IMR-90 (cell line): ENCODE results near the gene PLXNC1. TPM values are rescaled to one million over a fixed set of nuclear protein-coding genes. Genes with fewer than 3 reads are reported as not detected.

Experiments
- ATAC-seq: fragments of 200-7000 bp; cut with Tn5 transposase; 2 replicates; pipeline ENCODE4 v1.9.1; 2020; ENCODE audit warnings: low read depth, mild to moderate bottlenecking, moderate library complexity
- BruUV-seq: library from RNA; stranded (reverse); fragments of 400-500 nt; replicated peaks from 2 replicates; lab custom pipeline; 2021; lab: Mats Ljungman, UMichigan
- CTCF ChIA-PET: fragments of 300-600 bp; formaldehyde crosslinking; extraction: SDS; loops from one replicate; lab custom pipeline; 2021; ENCODE audit warnings: antibody characterized with exemption; lab: Yijun Ruan, JAX
- POLR2A ChIA-PET: fragments of 300-600 bp; sonication (Branson Sonifier 250); formaldehyde crosslinking; loops from one replicate; lab custom pipeline; 2022; ENCODE audit warnings: antibody characterized with exemption; ENCODE audit not compliant: unreplicated experiment; lab: Charles Lee
- DNase-seq: peaks from one replicate; pipeline ENCODE4 v3.0.0; 2013
- H2AFZ ChIP-seq: replicated peaks from 2 replicates; pipeline ENCODE3; 2013; ENCODE audit warnings: low read length, mild to moderate bottlenecking; ENCODE audit not compliant: poor library complexity
- H2AK5ac ChIP-seq: 2 replicates; pipeline ENCODE4 v1.6.1; 2013; ENCODE audit warnings: low read depth, low read length, inconsistent platforms
- H2AK9ac ChIP-seq: replicated peaks from 2 replicates; pipeline ENCODE3; 2013; ENCODE audit warnings: mild to moderate bottlenecking, low read depth, low read length, moderate library complexity; ENCODE audit not compliant: poor library complexity
- H2BK120ac ChIP-seq: 2 replicates; pipeline ENCODE4 v1.6.1; 2013; ENCODE audit warnings: low read depth, low read length, inconsistent platforms
- H2BK15ac ChIP-seq: 3 replicates; pipeline ENCODE4 v1.6.1; 2013; ENCODE audit warnings: low read depth, low read length, inconsistent platforms
- H2BK20ac ChIP-seq: 2 replicates; pipeline ENCODE4 v1.6.1; 2013; ENCODE audit warnings: low read depth, mild to moderate bottlenecking, inconsistent platforms, low read length, moderate library complexity
- H2BK5ac ChIP-seq: 2 replicates; pipeline ENCODE4 v1.6.1; 2013; ENCODE audit warnings: mild to moderate bottlenecking, low read depth, low read length, inconsistent platforms; ENCODE audit not compliant: poor library complexity, severe bottlenecking
- H3K14ac ChIP-seq: replicated peaks from 2 replicates; pipeline ENCODE4 v1.6.1; 2013; ENCODE audit warnings: low read depth, low read length, inconsistent platforms
- H3K18ac ChIP-seq: 2 replicates; pipeline ENCODE4 v1.6.1; 2013; ENCODE audit warnings: low read depth, low read length, control low read depth
- H3K23ac ChIP-seq: 2 replicates; pipeline ENCODE4 v1.6.1; 2013; ENCODE audit warnings: low read depth, low read length, inconsistent platforms
- H3K27ac ChIP-seq: 2 replicates; pipeline ENCODE4 v1.5.1; 2013; ENCODE audit warnings: mild to moderate bottlenecking, control low read depth, low read length; ENCODE audit not compliant: insufficient read depth
- H3K27me3 ChIP-seq: 2 replicates; pipeline ENCODE4 v1.6.1; 2013; ENCODE audit warnings: low read length; ENCODE audit not compliant: control insufficient read depth, insufficient read depth
- H3K36me3 ChIP-seq: 2 replicates; pipeline ENCODE4 v1.6.1; 2013; ENCODE audit warnings: low read length, mixed read lengths; ENCODE audit not compliant: control insufficient read depth, insufficient read depth
- H3K4ac ChIP-seq: 2 replicates; pipeline ENCODE4 v1.6.1; 2013; ENCODE audit warnings: low read depth, low read length, inconsistent platforms
- H3K4me1 ChIP-seq: 2 replicates; pipeline ENCODE4 v1.6.1; 2013; ENCODE audit warnings: low read length, mixed read lengths; ENCODE audit not compliant: control insufficient read depth, insufficient read depth
- H3K4me2 ChIP-seq: 2 replicates; pipeline ENCODE4 v1.6.1; 2013; ENCODE audit warnings: low read depth, mild to moderate bottlenecking, control low read depth, low read length, moderate library complexity
- H3K4me3 ChIP-seq: 2 replicates; pipeline ENCODE4 v1.5.1; 2013; ENCODE audit warnings: low read depth, mild to moderate bottlenecking, control low read depth, low read length, moderate library complexity; ENCODE audit not compliant: insufficient read depth
- H3K56ac ChIP-seq: 2 replicates; pipeline ENCODE4 v1.6.1; 2013; ENCODE audit warnings: low read length, inconsistent platforms; ENCODE audit not compliant: insufficient read depth; ENCODE audit errors: extremely low read depth
- H3K79me1 ChIP-seq, 2 experiments: 2 replicates each; pipeline ENCODE4 v1.6.1; 2013; ENCODE audit warnings: low read length in 2 of 2, inconsistent platforms in 1 of 2, low read depth in 1 of 2
- H3K9ac ChIP-seq: 2 replicates; pipeline ENCODE4 v1.6.1; 2013; ENCODE audit warnings: low read depth, low read length, control low read depth
- H3K9me1 ChIP-seq: 2 replicates; pipeline ENCODE4 v1.6.1; 2013; ENCODE audit warnings: low read length, inconsistent platforms; ENCODE audit not compliant: insufficient read depth
- H3K9me3 ChIP-seq: 2 replicates; pipeline ENCODE4 v1.6.1; 2013; ENCODE audit warnings: low read length; ENCODE audit not compliant: control insufficient read depth, insufficient read depth
- H4K20me1 ChIP-seq: 2 replicates; pipeline ENCODE4 v1.6.1; 2013; ENCODE audit warnings: low read length, inconsistent platforms; ENCODE audit not compliant: insufficient read depth
- H4K5ac ChIP-seq: 2 replicates; pipeline ENCODE4 v1.6.1; 2013; ENCODE audit warnings: mild to moderate bottlenecking, low read depth, low read length, control low read depth
- H4K8ac ChIP-seq, 2 experiments: 2 replicates each; pipeline ENCODE4 v1.6.1; 2013; ENCODE audit warnings: low read depth in 2 of 2, low read length in 2 of 2, control low read depth in 1 of 2, inconsistent platforms in 1 of 2
- H4K91ac ChIP-seq: 2 replicates; pipeline ENCODE4 v1.6.1; 2013; ENCODE audit warnings: low read depth, low read length, inconsistent platforms; ENCODE audit not compliant: insufficient read depth
- BHLHE40 ChIP-seq: fragments of 150-350 bp; IDR thresholded peaks from 2 replicates; pipeline ENCODE4 v1.6.1; 2016; ENCODE audit warnings: mild to moderate bottlenecking, low read depth, low read length
- CEBPB ChIP-seq: IDR thresholded peaks from 2 replicates; pipeline ENCODE4 v1.6.1; 2012; ENCODE audit warnings: low read depth, low read length, improper control_type of control experiment
- CHD1 ChIP-seq: IDR thresholded peaks from 2 replicates; pipeline ENCODE4 v1.6.1; 2012; ENCODE audit warnings: low read depth, low read length, improper control_type of control experiment
- FOS ChIP-seq: fragments of 150-350 bp; IDR thresholded peaks from 2 replicates; pipeline ENCODE4 v1.6.1; 2016; ENCODE audit warnings: low read depth, low read length
- MAFK ChIP-seq: IDR thresholded peaks from 2 replicates; pipeline ENCODE4 v1.6.1; 2012; ENCODE audit warnings: low read depth, low read length, improper control_type of control experiment
- MAZ ChIP-seq: IDR thresholded peaks from 2 replicates; pipeline ENCODE4 v1.6.1; 2012; ENCODE audit warnings: low read depth, mild to moderate bottlenecking, low read length, improper control_type of control experiment, moderate library complexity, borderline replicate concordance
- MXI1 ChIP-seq: IDR thresholded peaks from 2 replicates; pipeline ENCODE4 v1.6.1; 2012; ENCODE audit warnings: low read depth, mild to moderate bottlenecking, low read length, moderate library complexity, borderline replicate concordance
- NFE2L2 ChIP-seq: fragments of 150-350 bp; IDR thresholded peaks from 2 replicates; pipeline ENCODE4 v1.6.1; 2016; ENCODE audit warnings: low read depth, mild to moderate bottlenecking, low read length
- POLR2A ChIP-seq: IDR thresholded peaks from 2 replicates; pipeline ENCODE4 v1.6.1; 2012; ENCODE audit warnings: mild to moderate bottlenecking, low read depth, low read length
- RAD21 ChIP-seq: IDR thresholded peaks from 2 replicates; pipeline ENCODE4 v1.6.1; 2012; ENCODE audit warnings: low read length, improper control_type of control experiment
- RCOR1 ChIP-seq: IDR thresholded peaks from 2 replicates; pipeline ENCODE4 v1.6.1; 2012; ENCODE audit warnings: mild to moderate bottlenecking, low read length, improper control_type of control experiment; ENCODE audit not compliant: insufficient replicate concordance
- RFX5 ChIP-seq: IDR thresholded peaks from 2 replicates; pipeline ENCODE4 v1.8.0; 2012; ENCODE audit warnings: low read depth, mild to moderate bottlenecking, low read length, moderate library complexity
- SMC3 ChIP-seq: fragments of 150-350 bp; IDR thresholded peaks from 2 replicates; pipeline ENCODE4 v1.6.1; 2016; ENCODE audit warnings: low read depth, mild to moderate bottlenecking, antibody characterized with exemption, low read length, moderate library complexity
- WGBS, 2 experiments: methylation state at CpG; one replicate each; pipeline versions ENCODE4 v1.1.5 to v1.1.7; 2013; ENCODE audit warnings: missing lambda C conversion rate in 2 of 2; ENCODE audit not compliant: insufficient read length in 1 of 2; ENCODE audit errors: extremely low coverage in 2 of 2; 5-methylcytosine and 5-hydroxymethylcytosine counted together
- dilution Hi-C: fragments of 300-500 bp; cut with HindIII; formaldehyde crosslinking; loops from one replicate; pipeline ENCODE4 v1.14.3; 2018; ENCODE audit warnings: low sequenced_read_pairs; ENCODE audit not compliant: unreplicated experiment
- in situ Hi-C: fragments of 300-500 bp; cut with MboI; formaldehyde crosslinking; loops from 3 replicates; pipeline ENCODE4 v1.14.3; 2019; ENCODE audit warnings: low sequenced_read_pairs, inconsistent platforms, mixed read lengths
- intact Hi-C: fragments of 100-400 bp; cut with micrococcal nuclease; formaldehyde crosslinking; loops from 2 replicates; pipeline ENCODE4 v1.10.0; 2022
- polyA plus RNA-seq, 3 experiments: library from polyadenylated mRNA; depleted of rRNA; stranded (reverse); fragments of >200 nt; gene quantifications; 2 replicates each; pipeline ENCODE4 v1.2.3, GENCODE V29; 2012; ENCODE audit warnings: low replicate concordance in 1 of 3
- total RNA-seq: library from RNA; depleted of rRNA; stranded (reverse); fragments of >200 nt; gene quantifications from 2 replicates; pipeline ENCODE4 v1.2.3, GENCODE V29; 2012
- TF ChIP-seq, protein P1 (sequence below): conservative IDR thresholded peaks from 2 replicates; pipeline ENCODE4 v1.5.1; 2012; ENCODE audit warnings: mild to moderate bottlenecking, low read depth, low read length, improper control_type of control experiment
- TF ChIP-seq, protein P2 (sequence below): fragments of 150-350 bp; IDR thresholded peaks from 2 replicates; pipeline ENCODE4 v1.6.1; 2017; ENCODE audit warnings: mild to moderate bottlenecking, antibody characterized with exemption, low read length, low read depth
- TF ChIP-seq, protein P3 (sequence below): fragments of 150-350 bp; IDR thresholded peaks from 2 replicates; pipeline ENCODE4 v1.6.1; 2016; ENCODE audit warnings: low read depth, mild to moderate bottlenecking, low read length, moderate library complexity, borderline replicate concordance

The PLXNC1 gene
- total and polyA plus RNA-seq, 2 of the 4 experiments (the other 2 are of a cell fraction) = 1.0 to 1.6 TPM

DNA sequence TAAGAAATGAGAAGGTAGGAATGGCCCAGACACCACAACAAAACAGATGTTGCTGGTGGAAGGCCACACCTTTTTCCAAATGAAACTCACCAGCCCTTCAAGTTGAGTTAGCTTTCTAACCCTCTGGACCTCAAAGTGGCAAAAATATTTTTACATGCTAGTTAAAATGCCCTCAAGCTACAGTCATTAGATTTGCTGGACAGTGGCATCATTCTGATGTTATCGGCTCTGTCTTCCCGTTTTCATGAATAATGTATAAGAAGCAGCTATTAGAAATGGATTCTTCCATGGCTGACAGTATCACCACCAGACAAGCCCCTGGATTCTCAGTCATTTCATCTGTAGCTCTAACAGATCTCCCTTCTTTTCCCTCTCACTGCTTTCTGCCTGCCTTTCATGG is 37.1 kb upstream of the PLXNC1 start:
- WGBS, 2 experiments = no CpG with 5 or more reads among the region's 2 CpGs
- Histone ChIP-seq H4K5ac (no peak overlapping the region), H4K20me1 (no peaks in the 10 kb centered on the region), H3K9me3 (no peaks in the 10 kb centered on the region), H2AK9ac (no peak overlapping the region), H3K36me3 (no peaks in the 10 kb centered on the region), H2BK15ac (no peak overlapping the region), H3K9ac (no peak overlapping the region), H3K4me3 (no peak overlapping the region), H3K4ac (no peak overlapping the region), H3K4me2 (no peak overlapping the region), H3K56ac (no peak overlapping the region), H3K79me1 (no peaks in the 10 kb centered on the region), H3K14ac (no peak overlapping the region), H2AK5ac (no peak overlapping the region), H3K9me1 (0 out of 2 replicates have a peak, but pooled peaks cover 4% of the 10 kb centered on the region), H4K8ac (no peak overlapping the region), H2BK5ac (no peak overlapping the region), H2BK20ac (no peak overlapping the region), H3K27ac (no peak overlapping the region), H3K27me3 (peaks cover 3% of the 10 kb centered on the region), H3K23ac (no peak overlapping the region), H4K91ac (no peak overlapping the region), H2BK120ac (no peak overlapping the region), H3K18ac (no peak overlapping the region), H2AFZ (no peak overlapping the region), H3K4me1 (peaks cover 1% of the 10 kb centered on the region; the same call in 1 of the 2 replicates)
- BruUV-seq = no TSS peak
- in situ Hi-C loops = loop anchor here (25.0 kb wide), 1 partner anchor 1124 kb away; no protein-coding TSS in a partner anchor
- TF ChIP-seq NFE2L2 (no peak), RCOR1 (no peak), RFX5 (no peak), CHD1 (no peak), BHLHE40 (no peak), MXI1 (no peak), RAD21 (no peak), CEBPB (no peak), MAFK (no peak), MAZ (no peak), POLR2A (no peak), FOS (no peak), SMC3 (no peak)
- TF ChIP-seq, protein P1, sequence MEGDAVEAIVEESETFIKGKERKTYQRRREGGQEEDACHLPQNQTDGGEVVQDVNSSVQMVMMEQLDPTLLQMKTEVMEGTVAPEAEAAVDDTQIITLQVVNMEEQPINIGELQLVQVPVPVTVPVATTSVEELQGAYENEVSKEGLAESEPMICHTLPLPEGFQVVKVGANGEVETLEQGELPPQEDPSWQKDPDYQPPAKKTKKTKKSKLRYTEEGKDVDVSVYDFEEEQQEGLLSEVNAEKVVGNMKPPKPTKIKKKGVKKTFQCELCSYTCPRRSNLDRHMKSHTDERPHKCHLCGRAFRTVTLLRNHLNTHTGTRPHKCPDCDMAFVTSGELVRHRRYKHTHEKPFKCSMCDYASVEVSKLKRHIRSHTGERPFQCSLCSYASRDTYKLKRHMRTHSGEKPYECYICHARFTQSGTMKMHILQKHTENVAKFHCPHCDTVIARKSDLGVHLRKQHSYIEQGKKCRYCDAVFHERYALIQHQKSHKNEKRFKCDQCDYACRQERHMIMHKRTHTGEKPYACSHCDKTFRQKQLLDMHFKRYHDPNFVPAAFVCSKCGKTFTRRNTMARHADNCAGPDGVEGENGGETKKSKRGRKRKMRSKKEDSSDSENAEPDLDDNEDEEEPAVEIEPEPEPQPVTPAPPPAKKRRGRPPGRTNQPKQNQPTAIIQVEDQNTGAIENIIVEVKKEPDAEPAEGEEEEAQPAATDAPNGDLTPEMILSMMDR = no peak
- TF ChIP-seq, protein P2, sequence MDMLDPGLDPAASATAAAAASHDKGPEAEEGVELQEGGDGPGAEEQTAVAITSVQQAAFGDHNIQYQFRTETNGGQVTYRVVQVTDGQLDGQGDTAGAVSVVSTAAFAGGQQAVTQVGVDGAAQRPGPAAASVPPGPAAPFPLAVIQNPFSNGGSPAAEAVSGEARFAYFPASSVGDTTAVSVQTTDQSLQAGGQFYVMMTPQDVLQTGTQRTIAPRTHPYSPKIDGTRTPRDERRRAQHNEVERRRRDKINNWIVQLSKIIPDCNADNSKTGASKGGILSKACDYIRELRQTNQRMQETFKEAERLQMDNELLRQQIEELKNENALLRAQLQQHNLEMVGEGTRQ = no peak
- TF ChIP-seq, protein P3, sequence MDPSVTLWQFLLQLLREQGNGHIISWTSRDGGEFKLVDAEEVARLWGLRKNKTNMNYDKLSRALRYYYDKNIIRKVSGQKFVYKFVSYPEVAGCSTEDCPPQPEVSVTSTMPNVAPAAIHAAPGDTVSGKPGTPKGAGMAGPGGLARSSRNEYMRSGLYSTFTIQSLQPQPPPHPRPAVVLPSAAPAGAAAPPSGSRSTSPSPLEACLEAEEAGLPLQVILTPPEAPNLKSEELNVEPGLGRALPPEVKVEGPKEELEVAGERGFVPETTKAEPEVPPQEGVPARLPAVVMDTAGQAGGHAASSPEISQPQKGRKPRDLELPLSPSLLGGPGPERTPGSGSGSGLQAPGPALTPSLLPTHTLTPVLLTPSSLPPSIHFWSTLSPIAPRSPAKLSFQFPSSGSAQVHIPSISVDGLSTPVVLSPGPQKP = no peak
- dilution Hi-C loops = no loop called here
- DNase-seq (no peak), ATAC-seq (no peak)
- ChIA-PET CTCF (interaction anchor here (1.3 to 3.0 kb wide), 2 partner anchors 9 kb away, joined by 3 to 13 read pairs; no protein-coding TSS in a partner anchor), POLR2A (no interaction called here)
- intact Hi-C loops = no loop called here
